Chondrocyte (in vitro differentiated cells): ENCODE measurements around the gene LLPH. TPM values are rescaled to one million over a fixed set of nuclear protein-coding genes. Genes with fewer than 3 reads are reported as not detected.

ENCODE experiments used
- DNase-seq: peaks from one replicate; pipeline ENCODE4 v3.0.0; 2021; ENCODE audit warnings: mixed read lengths, low spot score
- H3K27ac Mint-ChIP-seq: one replicate; pipeline ENCODE4 v1.8.0; 2021; ENCODE audit warnings: mild to moderate bottlenecking, moderate library complexity, mixed read lengths; ENCODE audit not compliant: unreplicated experiment
- H3K27me3 Mint-ChIP-seq: 2 replicates; pipeline ENCODE4 v1.8.0; 2021; ENCODE audit warnings: low read depth, mixed read lengths
- H3K36me3 Mint-ChIP-seq: 2 replicates; pipeline ENCODE4 v1.8.0; 2021; ENCODE audit warnings: low read depth, mixed read lengths
- H3K4me1 Mint-ChIP-seq: 2 replicates; pipeline ENCODE4 v1.8.0; 2021; ENCODE audit warnings: low read depth, mild to moderate bottlenecking, mixed read lengths
- H3K4me3 Mint-ChIP-seq: one replicate; pipeline ENCODE4 v1.8.0; 2021; ENCODE audit warnings: mild to moderate bottlenecking, moderate library complexity, mixed read lengths; ENCODE audit not compliant: unreplicated experiment
- H3K9me3 Mint-ChIP-seq: 2 replicates; pipeline ENCODE4 v1.8.0; 2021; ENCODE audit warnings: low read depth, mixed read lengths
- CTCF ChIP-seq: fragments of 200-600 bp; sonication (generic); IDR thresholded peaks from 2 replicates; pipeline ENCODE4 v1.5.0; 2021; ENCODE audit warnings: antibody characterized with exemption, mild to moderate bottlenecking, moderate library complexity
- total RNA-seq: library from RNA; stranded (reverse); gene quantifications from 3 replicates; pipeline ENCODE4 v1.2.1, GENCODE V29; 2021

LLPH gene
- total RNA-seq, 1 donor from 2014 or later = 22.8 TPM

GRCh38 chr12:66142826-66143225 is 12.3 kb upstream of the LLPH start:
- Mint-ChIP-seq H3K4me1 (peaks cover 8% of the 10 kb centered on the region), H3K4me3 (no peak overlapping the region), H3K27ac (no peak overlapping the region), H3K9me3 (peaks cover 16% of the 10 kb centered on the region), H3K36me3 (peaks cover 21% of the 10 kb centered on the region), H3K27me3 (no peaks in the 10 kb centered on the region)
- no peak for DNase-seq
- no peak for TF ChIP-seq CTCF

- TF ChIP-seq CTCF = no peak
- Mint-ChIP-seq H3K27me3 (no peaks in the 10 kb centered on the region), H3K27ac (no peak overlapping the region), H3K4me3 (no peak overlapping the region), H3K9me3 (peaks cover 16% of the 10 kb centered on the region), H3K36me3 (peaks cover 24% of the 10 kb centered on the region), H3K4me1 (peaks cover 8% of the 10 kb centered on the region)
- no peak for DNase-seq
Observed at GRCh38 chr12:66141299-66141698, 10.7 kb upstream of the LLPH start.

- Mint-ChIP-seq H3K9me3 (peaks cover 16% of the 10 kb centered on the region), H3K36me3 (peaks cover 28% of the 10 kb centered on the region), H3K27me3 (no peaks in the 10 kb centered on the region), H3K4me3 (no peak overlapping the region), H3K27ac (no peak overlapping the region), H3K4me1 (peaks cover 8% of the 10 kb centered on the region)
- no peak for TF ChIP-seq CTCF
- no peak for DNase-seq
Observed at GRCh38 chr12:66140731-66141130, 10.2 kb upstream of the LLPH start.

- Mint-ChIP-seq H3K27ac (no peak overlapping the region), H3K4me1 (no peaks in the 10 kb centered on the region), H3K36me3 (peaks cover 23% of the 10 kb centered on the region), H3K27me3 (no peaks in the 10 kb centered on the region), H3K4me3 (no peak overlapping the region), H3K9me3 (peaks cover 16% of the 10 kb centered on the region)
- TF ChIP-seq CTCF = no peak
- no peak for DNase-seq
Observed at GRCh38 chr12:66139328-66139727, 8.8 kb upstream of the LLPH start.

- Mint-ChIP-seq H3K9me3 (peaks cover 16% of the 10 kb centered on the region), H3K27ac (no peak overlapping the region)
- TF ChIP-seq CTCF = no peak
Observed at GRCh38 chr12:66137937-66138336, 7.4 kb upstream of the LLPH start.

More at GRCh38 chr12:66137937-66138336, 7.4 kb upstream of the LLPH start:
- Mint-ChIP-seq H3K4me3 (no peak overlapping the region), H3K36me3 (peaks cover 23% of the 10 kb centered on the region), H3K27me3 (no peaks in the 10 kb centered on the region), H3K4me1 (peaks cover 1% of the 10 kb centered on the region)
- no peak for DNase-seq
